Measurements from ENCODE around the gene ZNF385B.
"Not testable (repeated sequence)": the region's sequence is repeated elsewhere in the genome, so short reads cannot be mapped to it uniquely, and the experiment has no call there.

Gene ZNF385B

DNA sequence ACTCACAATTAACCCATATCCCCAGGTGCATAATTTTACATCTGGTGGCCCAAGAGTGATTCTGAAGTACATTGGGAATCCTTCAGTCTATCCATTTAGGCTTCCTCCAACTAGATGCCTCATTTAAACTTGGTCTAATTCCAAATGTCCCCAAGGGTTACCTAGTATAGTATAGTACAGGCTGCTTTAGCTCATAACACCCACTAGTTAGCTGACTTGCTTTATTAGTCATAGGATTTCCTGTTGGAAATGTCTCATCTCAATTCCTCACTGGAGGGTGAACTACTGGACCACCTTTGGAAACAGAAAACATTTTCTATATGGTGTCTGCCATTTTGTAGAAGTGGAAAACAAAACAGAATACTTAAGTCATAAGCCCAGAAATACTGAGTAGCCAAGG is 394.3 kb downstream of the ZNF385B start:
- TF ChIP-seq, protein P1, sequence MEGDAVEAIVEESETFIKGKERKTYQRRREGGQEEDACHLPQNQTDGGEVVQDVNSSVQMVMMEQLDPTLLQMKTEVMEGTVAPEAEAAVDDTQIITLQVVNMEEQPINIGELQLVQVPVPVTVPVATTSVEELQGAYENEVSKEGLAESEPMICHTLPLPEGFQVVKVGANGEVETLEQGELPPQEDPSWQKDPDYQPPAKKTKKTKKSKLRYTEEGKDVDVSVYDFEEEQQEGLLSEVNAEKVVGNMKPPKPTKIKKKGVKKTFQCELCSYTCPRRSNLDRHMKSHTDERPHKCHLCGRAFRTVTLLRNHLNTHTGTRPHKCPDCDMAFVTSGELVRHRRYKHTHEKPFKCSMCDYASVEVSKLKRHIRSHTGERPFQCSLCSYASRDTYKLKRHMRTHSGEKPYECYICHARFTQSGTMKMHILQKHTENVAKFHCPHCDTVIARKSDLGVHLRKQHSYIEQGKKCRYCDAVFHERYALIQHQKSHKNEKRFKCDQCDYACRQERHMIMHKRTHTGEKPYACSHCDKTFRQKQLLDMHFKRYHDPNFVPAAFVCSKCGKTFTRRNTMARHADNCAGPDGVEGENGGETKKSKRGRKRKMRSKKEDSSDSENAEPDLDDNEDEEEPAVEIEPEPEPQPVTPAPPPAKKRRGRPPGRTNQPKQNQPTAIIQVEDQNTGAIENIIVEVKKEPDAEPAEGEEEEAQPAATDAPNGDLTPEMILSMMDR (IDR thresholded peaks at IDR 0.05; ENCODE audit: insufficient read depth, low read depth, low read length, missing control alignments), result no peak
- no peak overlapping the region for H3K4me3 ChIP-seq (ENCODE audit: low read length)
- DNase-seq (ENCODE audit: low read depth), result peak; percentile 71

DNA sequence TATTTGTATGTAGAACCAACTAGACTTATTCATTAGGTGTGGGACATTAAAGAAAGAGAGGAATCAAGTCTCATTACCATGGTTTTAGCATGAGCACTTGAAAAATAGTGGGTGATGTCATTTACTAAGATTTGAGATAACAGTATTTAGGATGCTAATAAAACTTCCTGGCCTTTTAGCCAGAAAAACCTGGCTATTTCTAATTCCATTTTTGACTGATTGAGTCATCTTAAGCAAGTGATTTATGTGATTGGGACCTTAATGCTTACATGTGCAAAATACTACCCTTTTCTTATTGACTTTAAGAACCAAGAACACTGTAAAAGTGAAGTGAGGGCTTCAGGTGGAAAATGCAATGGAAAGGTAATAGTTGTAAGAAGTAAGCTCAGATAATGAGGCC is 400.0 kb downstream of the ZNF385B start:
- TF ChIP-seq, protein P1 (IDR thresholded peaks at IDR 0.05; ENCODE audit: insufficient read depth, low read depth, low read length, missing control alignments), result no peak
- no peak for DNase-seq (ENCODE audit: low read depth)
- H3K4me3 ChIP-seq (ENCODE audit: low read length), result no peak overlapping the region

DNA sequence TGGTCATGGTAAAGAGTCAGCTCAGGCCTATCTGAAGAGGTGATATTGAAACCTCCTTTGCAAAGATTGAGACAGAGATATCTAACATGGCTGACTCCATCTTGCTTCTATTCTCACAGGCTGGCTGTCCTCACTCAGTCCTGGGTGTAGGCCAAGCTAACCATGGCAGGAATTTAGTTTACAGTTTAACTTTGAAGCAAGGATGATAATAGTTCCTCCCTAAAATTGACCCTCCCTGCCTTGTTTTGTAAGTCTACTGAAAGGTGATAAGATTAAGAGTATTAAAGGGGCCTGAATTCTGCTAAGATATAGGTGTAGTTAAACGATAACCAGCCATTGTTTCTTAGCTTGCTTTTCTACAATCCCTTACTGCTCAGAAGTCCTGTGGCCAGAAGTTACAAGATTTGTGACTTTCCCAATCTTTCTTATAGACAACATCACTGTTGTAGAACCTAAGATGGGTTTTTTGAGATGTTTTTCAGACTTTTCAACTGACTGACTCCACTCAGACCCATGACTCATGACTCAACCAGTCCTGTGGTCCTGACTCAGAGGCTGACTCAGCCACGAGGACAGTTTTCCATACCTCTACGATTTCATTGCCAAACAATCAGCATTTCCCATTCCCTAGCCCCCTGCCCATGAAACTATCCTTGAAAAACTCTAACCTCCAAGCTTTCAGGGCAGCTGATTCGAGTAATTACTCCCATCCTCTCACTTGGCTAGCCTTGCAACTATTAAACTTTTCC is 401.1 kb downstream of the ZNF385B start:
- DNase-seq (ENCODE audit: low read depth), result peak; percentile 92
- TF ChIP-seq, protein P1 (IDR thresholded peaks at IDR 0.05; ENCODE audit: insufficient read depth, low read depth, low read length, missing control alignments), result no peak

DNA sequence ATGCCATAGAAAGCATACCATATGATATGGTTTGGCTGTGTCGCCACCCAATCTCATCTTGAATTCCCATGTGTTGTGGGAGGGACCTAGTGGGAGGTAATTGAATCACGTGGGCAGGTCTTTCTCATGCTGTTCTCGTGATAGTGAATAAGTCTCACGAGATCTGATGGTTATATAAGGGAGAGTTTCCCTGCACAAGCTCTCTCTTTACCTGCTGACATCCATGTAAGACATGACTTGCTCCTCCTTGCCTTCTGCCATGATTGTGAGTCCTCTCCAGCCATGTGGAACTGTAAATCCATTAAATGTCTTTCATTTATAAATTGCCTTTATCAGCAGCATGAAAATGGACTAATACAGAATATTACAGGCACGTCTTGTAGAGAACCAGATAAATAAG is 403.3 kb downstream of the ZNF385B start:
- H3K4me3 ChIP-seq (ENCODE audit: low read length); DNase-seq (ENCODE audit: low read depth): not testable (repeated sequence)

More for the DNA sequence above, 401.1 kb downstream of the ZNF385B start:
- H3K4me3 ChIP-seq (ENCODE audit: low read length), result no peak overlapping the region

DNA sequence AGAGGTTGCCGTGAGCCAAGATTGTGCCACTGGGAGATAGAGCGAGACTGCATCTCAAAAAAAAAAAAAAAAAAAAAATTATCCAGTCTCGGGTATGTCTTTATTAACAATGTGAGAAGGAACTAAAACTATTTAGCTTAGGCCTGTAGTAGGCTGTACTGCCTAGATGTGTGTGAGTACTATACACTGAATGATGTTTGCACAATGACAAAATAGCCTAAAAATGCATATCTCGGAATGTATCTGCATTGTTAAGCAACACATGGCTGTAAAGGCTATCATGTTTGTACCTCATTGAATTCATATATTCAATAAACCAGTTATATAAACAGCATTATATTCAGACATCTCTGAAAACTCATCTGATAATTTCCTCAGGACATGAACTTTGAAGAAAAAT is 405.6 kb downstream of the ZNF385B start:
- DNase-seq (ENCODE audit: low read depth), result peak; percentile 73
- TF ChIP-seq, protein P1 (IDR thresholded peaks at IDR 0.05; ENCODE audit: insufficient read depth, low read depth, low read length, missing control alignments), result no peak

DNA sequence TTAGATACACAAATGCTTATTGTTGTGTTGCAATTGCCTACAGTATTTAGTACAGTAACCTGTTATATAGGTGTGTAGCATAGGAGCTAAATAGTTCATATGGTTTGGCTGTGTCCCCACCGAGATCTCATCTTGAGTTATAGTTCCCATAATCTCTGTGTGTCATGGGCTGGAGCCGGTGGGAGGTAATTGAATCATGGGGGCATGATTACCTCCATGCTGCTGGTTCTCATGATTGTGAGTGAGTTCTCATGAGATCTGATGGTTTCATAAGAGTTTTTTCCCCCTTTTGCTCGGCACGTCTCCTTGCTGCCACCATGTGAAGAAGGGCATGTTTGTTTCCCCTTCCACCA is 406.3 kb downstream of the ZNF385B start:
- TF ChIP-seq, protein P1 (IDR thresholded peaks at IDR 0.05; ENCODE audit: insufficient read depth, low read depth, low read length, missing control alignments), result no peak
- no peak for DNase-seq (ENCODE audit: low read depth)

More for the DNA sequence above, 405.6 kb downstream of the ZNF385B start:
- H3K4me3 ChIP-seq (ENCODE audit: low read length), result no peak overlapping the region

DNA sequence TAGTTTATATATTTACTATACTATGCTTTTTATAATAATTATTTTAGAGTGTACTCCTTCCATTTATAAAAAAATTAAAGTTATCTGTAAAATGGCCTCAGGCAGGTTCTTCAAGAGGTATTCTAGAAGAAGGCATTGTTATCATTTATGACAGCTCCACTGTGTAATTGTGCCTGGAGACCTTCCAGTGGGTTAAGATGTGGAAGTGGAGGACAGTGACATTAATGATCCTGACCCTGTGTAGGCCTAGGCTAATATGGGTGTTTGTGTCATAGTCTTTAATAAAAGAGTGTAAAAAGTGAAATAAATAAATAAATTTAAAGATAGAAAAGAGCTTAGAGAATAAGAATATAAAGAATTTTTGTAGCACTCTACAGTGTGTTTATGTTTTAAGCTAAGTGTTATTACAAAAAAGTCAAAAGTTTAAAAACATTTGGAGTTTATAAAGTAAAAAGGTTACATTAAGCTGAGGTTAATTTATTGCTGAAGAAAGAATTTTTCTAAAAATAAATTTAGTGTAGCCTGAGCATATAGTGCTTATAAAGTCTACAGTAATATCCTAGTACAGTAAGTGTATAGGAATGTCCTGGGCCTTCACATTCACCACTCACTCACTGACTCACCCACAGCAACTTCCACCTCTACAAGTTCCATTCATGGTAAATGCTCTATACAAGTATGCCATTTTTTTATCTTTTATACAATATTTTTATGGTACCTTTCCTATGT is 406.8 kb downstream of the ZNF385B start:
- TF ChIP-seq, protein P1 (IDR thresholded peaks at IDR 0.05; ENCODE audit: insufficient read depth, low read depth, low read length, missing control alignments), result no peak
- DNase-seq (ENCODE audit: low read depth), result peak; percentile 94
- H3K4me3 ChIP-seq (ENCODE audit: low read length), result no peak overlapping the region

More for the DNA sequence above, 406.3 kb downstream of the ZNF385B start:
- H3K4me3 ChIP-seq (ENCODE audit: low read length), result no peak overlapping the region
